ENCODE measurements around the gene SCN1B.

SCN1B gene

DNA sequence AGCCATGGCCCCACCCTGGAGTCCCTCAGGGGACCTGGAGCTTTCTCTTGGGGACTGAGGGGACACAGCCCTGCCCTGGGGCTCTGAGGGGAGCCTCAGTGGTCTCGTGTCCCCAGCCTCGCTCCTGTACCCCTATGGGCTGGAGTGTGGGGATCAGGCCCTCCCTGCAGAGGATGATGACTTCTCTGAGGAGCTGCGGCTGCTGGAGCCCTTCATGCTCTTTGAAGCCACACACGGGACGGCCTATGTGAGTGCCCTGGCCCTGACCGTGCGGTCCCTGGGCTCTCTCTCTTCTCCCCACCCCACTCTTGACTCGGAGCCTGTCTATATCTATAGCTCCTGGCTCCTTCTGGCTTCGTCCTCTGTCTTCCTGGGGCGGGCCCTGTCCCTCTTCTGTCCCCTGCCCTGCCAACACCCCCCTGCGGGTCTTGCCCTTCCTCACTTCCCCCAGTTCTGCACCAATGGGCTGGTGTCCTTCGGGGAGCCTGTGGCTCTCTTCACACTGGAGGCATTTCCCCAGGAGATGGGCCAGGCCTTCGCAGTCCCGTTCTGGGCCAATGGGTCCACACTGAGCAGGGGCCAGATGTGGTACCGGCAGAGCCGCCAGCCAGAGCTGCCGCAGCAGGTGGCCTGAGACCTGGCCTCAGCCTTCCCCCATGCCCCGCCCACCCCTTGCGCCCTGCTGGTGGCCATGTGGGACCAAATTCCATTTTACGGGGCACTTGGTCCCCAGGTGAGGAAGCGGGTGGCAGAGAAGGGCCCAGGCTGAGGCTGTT, 44.3 kb downstream of the SCN1B start:
- DNase-seq (ENCODE audit: low read depth in 2 of 2): no peak

DNA sequence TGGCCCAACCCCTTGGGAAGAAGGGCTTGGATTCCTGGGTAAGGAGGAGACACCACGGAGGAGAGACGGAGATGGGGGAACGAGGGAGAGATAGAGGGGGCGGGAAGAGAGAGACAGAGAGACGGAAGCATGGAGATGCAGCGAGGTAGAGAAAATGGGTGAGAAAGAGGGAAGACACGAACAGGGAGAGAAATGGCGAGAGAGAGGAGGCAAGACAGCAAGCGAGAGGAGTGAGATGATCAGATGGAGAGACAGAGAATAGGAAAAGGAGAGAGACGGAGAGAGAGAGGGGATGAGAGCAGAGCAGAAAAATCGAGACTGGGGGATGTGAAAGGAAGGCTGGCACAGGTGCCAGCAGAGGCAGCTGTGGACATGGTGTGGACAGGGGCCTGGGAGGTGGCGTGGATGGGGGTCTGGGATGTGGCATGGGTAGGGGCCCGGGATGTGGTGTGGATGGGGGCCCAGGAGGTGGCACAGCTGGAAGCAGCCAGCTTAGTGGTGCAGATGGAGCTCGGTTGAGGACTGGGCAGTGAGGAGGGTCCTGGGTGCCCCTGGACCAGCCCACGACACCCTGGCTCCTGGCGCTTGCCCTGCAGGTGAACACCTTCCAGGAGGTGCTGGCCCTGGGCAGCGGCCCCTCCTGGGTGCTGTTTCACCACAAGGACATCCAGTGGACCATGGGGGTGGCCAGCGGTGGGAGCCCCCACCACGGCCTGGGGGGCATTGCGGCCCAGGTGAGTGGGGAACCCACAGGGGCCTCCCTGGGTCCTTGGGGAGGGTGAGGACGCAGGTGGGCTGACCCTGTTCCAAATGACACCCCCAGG, 45.1 kb downstream of the SCN1B start:
- no peak for DNase-seq (ENCODE audit: low read depth in 2 of 2)

DNA sequence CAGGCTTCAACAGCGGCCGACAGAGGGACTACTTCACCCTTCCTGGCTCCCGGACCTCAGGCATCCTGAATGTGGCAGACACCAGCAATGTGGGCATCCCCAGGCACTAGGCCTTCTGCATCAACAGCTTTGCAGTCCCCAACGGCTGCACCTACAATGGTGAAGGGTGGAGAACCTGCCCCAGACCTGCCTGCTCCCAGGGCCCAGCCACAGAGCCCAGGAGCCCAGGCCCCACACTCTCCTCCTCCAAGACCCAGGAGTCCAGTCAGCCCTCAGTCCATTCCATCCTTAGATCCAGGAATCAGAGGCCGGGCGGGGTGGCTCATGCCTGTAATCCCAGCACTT, 45.7 kb downstream of the SCN1B start:
- no peak for DNase-seq (ENCODE audit: low read depth in 2 of 2)

DNA sequence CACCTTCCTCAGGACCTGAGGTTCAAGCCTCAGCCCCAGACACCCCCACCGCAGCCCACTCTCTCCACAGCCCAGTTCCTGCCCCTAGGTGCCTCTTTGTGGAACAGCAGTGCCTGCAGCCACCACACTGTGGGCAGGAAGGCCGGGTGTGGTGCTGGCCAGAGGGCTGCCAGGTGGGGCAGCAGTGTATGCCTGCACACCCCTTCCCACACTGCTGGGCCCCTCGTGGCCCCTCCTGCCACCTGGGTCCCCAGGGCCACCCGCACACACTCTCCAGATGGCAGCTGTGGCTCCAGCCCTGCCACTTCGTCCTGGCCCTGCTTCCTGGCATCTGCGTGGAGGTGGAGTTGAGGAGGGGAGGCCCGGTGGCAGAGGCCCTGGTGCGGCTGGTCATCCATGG, 46.4 kb downstream of the SCN1B start:
- DNase-seq (ENCODE audit: low read depth in 2 of 2): no peak

DNA sequence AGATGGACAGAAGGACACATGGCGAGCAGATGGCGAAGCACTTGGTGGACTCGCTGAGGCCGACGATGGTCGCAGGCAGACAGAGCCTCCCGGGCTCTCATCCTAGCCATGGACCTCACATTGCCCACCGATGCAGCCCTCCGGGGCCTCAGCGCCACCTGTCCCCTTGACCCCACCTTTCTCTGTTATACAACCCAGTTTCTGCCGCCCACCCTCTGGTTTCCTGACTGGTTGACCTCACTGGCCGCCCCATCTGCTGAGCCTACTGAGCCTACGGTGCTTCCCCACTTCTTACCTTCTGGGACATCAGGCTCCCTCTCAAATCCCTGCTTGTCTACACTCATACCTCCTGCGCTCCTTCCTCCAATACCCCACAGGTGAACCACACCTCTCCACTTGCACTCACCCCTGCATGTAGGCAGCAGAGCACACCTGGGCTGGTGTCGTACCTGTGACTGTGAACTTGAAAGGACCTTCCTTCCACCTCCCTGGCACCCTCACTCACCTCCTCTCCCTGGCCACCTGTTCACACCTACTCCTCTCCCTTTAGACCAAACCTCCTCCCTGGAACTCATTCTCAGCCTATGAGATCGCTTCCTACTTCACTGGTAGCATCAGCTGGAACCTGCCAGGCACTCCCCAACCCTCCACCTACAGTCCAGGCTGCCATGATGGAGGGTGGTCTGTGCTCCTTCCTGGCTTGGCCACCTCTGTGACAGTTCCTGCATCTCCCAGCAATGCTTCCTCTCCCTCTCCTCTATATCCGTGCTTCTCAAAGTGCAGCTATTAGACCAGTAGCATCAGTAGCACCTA, 47.3 kb downstream of the SCN1B start:
- no peak for DNase-seq (ENCODE audit: low read depth in 2 of 2)

DNA sequence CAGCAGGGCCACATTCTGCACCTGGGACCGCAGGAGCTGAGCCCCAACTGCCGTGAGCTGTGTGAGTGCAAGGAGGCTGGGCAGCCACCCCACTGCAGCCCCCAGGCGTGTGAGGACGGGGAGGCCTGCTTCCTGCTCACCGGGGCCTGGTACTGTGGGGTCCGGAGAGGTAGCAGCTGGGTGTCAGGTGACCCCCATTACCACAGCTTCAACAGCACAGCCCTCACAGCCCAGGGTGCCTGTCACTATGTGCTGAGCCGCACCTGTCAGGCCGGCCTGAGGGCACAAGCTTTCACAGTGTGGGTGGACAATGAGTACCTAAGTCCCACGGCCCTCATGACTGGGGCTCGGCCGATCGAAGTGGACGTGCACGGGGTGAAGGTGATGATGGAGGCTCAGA, 49.6 kb downstream of the SCN1B start:
- no peak for DNase-seq (ENCODE audit: low read depth in 2 of 2)

DNA sequence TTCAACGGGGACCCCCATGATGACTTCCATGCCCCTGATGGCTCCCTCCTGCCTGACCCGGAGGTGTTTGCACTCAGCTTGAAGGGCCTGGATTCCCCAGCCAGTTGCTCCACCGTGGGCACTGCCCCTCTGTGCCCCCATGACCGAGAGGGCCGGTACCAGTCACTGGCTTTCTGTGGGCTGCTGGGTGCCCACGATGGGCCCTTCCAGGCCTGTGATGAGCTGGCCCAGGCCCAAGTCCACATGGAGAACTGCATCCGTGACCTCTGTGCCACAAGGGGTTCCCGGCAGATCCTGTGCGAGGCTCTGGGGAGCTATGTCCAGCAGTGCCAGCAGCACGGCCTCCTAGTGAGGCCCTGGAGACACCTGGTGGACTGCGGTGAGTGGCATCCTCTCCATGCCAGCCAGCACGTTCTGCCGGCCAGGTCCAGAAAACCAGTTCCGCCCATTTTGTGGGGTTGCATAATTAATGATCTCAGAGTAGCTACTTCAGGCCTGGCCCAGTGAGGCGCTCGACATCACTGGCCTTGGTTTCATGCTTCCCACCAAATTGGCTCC, 50.4 kb downstream of the SCN1B start:
- no peak for DNase-seq (ENCODE audit: low read depth in 2 of 2)

DNA sequence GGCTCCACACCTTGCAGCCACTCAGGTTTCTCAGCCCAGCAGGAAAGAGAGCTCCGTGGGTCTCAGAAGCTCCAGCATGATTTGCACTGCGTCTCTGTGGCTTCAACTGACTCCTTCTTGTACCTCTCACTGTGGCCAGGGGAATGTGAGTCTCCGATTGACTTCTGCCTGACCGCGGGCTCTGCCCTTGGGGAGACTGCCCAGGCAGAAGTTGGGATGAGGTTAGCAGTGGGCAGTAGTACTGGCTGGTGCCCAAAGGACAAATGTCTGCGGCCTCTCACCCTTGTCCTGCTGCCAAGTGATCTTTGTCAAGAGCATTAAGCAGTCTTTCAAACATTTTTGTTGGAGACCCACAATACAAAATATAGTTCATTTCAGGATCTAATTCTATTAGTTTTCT, 50.9 kb downstream of the SCN1B start:
- no peak for DNase-seq (ENCODE audit: low read depth in 2 of 2)

DNA sequence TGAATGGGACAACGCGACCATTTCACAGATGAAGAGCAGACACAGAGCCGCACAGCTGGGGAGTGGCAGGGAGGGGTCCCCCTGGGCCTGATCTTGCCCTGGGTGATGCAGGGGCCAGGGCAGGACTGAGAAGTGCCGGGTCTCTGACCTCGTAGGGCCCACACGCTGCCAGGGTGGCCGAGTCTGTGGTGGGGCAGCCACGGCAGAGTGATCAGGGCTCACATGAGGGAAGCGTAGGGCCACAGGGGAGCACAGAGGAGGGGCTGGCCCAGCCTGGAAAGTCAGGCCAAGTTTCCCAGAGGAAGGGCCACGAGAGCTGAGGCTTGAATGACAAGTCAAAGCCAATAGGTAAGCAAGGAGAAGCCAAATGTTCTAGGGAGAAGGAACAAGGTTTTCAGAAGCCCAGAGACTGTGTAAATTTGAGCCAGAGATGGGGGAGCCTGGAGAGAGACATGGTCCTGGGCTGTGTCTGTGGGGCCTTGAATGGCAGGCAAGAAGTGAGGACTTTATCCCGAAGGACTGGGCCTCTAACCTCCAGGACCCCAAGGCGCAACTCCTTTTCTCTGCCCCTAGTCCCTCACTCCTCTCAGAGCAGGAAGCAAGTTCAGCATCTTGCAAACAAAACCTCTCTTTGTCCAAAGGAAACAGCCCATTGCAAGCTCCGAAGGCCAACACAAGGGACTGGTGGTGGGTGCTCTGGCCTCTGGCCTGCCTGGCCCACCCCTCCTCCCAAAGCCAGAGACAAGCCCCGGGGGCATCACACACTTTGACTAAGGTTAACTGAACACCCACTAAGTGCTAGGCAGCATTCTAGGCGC, 53.6 kb downstream of the SCN1B start:
- no peak for DNase-seq (ENCODE audit: low read depth in 2 of 2)

DNA sequence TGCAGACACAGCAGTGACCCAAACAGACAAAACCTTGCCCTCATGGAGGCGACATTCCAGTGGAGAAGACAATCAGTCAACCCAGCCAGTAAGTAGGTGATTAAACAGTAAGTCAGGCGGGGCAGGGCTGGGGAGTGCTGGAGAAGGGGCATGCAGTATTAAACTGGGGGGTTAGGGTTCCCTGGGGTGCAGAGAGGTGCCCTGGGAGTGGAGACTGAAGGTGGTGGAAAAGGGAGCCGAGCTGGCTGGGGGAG, 54.2 kb downstream of the SCN1B start:
- DNase-seq (ENCODE audit: low read depth in 2 of 2): no peak

DNA sequence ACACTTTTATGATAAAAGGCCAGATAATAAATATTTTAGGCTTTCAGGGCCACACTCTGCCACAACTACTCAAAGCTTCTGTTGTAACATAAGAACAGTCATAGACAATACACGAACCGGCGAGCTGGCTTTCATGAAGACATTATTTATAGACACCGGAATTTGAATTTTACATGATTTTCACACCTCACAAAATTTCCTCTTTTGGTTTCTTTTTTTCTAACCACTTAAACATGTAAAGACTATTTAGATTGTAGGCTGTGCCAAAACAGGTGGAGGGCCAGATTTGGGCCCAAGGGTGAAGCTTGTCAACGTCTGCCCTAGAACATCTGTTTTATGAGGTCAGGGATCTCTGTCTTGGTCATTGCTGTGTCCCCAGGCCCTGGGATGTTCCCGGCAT, 55.7 kb downstream of the SCN1B start:
- no peak for DNase-seq (ENCODE audit: low read depth in 2 of 2)

DNA sequence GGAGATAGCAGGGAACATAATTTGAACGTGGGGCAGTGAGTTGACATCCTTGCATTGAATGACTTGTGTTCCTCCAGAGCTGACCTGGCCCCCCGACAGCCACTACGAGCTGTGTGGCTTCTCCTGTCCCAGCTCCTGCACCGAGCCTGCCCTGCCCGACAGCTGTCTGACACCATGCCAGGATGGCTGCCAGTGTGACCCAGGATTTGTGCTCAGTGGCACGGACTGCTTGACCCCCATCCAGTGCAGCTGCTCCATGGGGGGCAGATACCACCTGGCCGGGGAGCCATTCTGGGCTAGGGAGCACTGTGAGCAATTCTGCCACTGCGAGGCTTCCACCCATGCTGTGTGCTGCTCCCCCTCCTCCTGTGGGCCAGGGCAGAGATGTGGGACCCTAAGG, 56.2 kb downstream of the SCN1B start:
- DNase-seq (ENCODE audit: low read depth in 2 of 2): no peak

DNA sequence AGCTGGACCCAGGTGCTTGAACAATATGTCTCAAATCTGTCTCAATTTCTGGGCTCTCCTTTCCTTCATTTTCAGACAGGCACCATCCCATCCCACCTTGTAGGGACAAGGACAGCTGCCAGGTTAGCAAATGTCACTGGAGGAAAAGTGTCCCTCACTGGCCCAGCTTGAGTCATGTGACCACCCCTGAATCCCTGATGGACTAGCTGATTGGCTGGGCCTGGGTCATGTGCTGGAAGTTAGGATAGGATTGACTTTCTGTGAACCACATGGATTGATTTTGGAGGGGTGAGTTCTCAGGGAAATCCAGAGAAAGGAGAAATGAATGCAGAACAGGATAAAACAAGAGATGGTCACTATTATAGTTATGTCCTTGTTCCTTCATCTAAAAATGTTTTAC, 57.1 kb downstream of the SCN1B start:
- DNase-seq (ENCODE audit: low read depth in 2 of 2): no peak

DNA sequence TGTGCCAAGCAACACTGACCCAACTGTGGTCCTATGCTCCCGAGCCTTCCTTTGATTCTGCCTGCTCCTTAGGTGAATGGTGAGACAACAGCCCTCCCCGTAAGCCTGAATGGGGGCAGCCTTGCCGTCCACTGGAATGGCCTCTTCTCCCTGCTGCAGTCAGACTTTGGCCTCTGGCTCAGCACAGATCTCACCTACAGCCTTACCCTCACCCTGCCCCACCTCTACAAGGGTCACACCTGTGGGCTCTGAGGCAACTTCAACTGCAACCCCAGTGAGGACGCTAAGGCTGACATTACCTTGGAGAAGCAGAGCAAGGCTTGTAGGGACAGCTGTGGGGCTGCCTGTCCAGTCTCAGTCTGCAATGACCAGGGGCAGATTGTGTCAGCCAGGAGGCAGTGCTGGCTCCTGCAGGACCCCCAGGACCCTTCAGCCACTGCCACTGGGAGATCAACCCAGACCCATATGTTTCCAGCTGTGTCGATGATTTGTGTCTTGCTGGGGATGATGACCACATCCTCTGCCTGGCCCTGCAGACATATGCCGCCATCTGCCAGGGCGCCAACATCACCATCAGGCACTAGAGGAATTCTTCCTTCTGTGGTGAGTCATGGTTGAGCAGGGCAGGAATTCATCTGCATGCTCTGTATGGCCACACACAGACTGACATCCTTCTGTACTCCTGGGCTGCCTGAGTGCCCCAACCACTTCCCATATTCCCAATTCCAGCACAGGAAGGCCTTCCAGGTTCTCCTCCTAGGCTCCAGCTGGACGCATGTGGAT, 58.1 kb downstream of the SCN1B start:
- no peak for DNase-seq (ENCODE audit: low read depth in 2 of 2)

DNA sequence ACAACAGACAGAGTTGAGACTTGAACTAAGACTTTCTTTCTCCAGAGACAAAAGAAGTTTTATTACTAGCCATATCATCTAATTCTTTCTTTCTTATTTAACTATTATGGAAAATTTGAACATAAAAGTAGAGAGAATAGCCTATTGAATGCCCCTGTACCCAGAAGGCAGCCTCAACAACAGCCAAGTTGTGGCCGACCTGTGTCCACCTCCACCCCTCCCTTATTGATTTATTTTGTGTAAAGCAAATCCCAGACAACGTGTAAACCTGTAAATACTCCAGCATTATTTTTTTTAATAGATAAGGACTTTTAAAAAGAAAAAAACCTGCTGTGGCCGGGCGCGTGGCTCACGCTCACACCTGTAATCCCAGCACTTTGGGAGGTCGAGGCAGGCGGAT, 59.3 kb downstream of the SCN1B start:
- DNase-seq (ENCODE audit: low read depth in 2 of 2): no peak
